DMS79 (cell line): ENCODE data around the gene PTGES3L.

Experiments used
- DNase-seq: peaks from one replicate; lab custom pipeline; 2025; lab: John Stamatoyannopoulos, UW

Gene PTGES3L

GRCh38 chr17:42979511-42980273, at the start of gene PTGES3L:
Gene PTGES3L (minus strand): TSS chr17:42980080. CDS start chr17:42980053, 27 bp downstream.
- peak; percentile 59 for DNase-seq

DNA sequence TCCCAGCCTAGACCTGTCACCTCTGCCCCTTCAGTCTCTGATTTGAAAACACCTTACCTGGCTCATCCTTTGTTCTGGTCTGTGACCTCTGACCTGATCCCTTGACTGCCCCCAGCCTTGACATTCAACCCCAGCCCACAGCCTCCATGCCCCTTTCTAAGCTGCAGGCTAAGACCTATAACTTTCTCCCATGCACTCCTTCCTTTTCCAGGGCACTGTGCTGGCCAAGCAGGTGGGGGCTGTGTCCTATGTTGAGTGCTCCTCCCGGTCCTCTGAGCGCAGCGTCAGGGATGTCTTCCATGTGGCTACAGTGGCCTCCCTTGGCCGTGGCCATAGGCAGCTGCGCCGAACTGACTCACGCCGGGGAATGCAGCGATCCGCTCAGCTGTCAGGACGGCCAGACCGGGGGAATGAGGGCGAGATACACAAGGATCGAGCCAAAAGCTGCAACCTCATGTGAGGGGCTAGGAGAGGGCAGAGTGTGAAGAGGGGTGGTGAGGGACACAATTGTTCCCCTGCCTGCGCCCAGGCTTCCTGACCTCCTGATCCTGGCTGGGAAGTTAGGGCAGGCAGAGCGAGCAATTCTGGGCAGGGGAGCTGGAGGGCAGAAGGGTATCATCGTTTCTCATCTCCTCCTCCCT, 48.5 kb upstream of the PTGES3L start:
- DNase-seq = no peak

DNA sequence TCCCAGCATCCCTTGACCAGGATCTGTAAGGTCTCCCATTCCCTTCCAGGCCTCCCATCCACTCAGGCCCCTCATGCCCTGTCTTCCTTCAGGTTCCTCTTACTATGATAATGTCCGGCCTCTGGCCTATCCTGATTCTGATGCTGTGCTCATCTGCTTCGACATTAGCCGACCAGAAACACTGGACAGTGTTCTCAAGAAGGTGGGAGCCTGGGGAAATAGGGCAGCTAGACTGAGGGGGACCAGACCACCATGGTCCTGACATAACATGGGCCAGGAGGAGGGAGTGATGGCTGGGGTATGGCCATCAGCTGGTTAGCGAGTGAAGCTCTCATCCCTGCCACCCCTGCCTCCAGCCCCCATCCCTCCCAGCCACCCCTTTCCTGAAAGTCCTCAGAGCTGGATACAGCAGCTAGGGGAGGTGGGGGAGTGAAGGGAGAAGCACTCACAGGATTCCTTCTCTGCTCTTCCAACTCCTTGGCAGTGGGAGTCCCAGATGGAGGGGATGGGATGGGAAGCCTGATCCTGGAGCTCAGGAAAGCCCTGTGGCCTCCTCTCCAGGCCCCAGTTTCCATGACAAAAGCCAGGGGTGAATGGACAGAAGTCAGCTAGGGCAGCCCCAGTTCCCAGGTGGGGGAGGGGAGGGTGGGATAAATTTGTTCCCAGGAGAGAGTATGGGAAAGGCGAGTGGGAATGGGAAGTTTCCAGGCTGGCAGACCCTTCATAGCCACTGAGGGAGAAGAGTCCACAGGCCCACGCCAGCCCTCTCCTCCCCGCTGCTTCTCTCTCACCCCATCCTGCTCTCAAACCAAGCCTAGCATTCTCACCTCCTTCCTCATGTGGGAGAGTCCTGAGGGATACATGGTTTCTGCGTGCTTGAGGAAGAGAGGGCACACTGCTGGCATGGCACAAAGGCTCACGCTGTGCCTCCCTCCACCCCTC, 47.5 kb upstream of the PTGES3L start:
- no peak for DNase-seq

DNA sequence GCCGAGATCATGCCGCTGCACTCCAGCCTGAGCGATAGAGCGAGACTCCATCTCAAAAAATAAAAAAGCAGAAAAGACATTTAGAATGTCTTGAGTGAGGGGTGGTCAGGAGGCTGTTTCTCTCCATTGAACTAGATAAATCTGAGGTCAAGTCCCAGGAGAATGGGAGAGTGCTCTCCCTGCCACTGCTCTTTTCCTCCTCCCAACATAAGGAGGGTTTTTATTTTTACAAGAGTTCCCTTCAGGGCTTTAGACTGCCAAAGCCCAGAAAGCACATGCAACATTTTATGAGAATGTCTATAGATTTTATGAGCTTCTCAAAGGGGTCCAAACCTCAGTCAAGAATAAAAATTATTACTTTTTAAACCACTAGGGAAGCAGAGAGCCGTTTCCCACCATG, 46.7 kb upstream of the PTGES3L start:
- no peak for DNase-seq

DNA sequence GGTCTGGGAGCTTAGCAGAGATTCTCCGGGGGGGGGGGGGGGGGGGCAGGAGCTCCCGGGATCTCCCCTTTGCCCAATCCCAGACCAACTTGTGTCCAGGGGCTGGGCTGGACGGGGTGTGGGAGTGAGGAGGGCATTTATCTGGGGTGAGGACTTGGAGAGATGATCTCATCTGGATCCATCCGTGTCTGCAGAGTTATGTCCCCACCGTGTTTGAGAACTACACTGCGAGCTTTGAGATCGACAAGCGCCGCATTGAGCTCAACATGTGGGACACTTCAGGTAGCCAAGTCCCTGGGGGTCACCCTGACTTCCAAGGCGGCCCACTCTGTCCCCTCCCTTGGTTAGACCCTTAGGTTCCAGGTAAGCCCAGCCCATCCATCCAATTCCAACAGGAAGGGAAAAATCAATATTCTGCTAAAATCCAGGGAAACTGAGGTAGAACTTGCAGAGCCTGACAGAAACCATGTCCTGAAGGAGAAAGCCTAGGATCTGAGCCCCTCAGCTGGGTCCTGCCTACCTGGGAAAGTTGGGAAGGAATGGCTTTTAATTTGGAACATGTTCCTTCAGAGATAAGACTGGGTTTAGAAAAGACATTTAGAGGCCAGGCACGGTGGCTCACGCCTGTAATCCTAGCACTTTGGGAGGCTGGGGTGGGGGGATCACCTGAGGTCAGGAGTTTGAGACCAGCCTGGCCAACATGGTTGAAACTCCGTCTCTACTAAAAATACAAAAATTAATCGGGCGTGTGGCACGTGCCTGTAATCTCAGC, 46.1 kb upstream of the PTGES3L start:
- DNase-seq = no peak

DNA sequence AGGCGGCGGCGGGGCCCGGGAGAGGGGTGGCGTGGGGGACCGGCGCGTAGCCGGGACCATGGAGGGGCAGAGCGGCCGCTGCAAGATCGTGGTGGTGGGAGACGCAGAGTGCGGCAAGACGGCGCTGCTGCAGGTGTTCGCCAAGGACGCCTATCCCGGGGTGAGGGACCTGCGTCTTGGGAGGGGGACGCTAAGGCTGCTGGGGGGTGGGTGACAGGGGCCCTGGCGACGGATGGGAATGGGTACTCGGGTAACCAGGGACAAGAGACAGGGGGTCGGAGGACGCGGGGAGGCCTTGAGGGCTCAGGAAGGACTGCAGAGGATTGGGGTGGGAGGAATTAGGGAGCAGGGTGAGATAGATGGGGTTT, 45.4 kb upstream of the PTGES3L start:
- DNase-seq = no peak

GRCh38 chr17:43024407-43025289, 44.8 kb upstream of the PTGES3L start, which contains the start of gene RND2:
Gene RND2 (plus strand): TSS chr17:43025231. CDS start chr17:43025348, 117 bp downstream.
- peak; percentile 94 for DNase-seq

DNA sequence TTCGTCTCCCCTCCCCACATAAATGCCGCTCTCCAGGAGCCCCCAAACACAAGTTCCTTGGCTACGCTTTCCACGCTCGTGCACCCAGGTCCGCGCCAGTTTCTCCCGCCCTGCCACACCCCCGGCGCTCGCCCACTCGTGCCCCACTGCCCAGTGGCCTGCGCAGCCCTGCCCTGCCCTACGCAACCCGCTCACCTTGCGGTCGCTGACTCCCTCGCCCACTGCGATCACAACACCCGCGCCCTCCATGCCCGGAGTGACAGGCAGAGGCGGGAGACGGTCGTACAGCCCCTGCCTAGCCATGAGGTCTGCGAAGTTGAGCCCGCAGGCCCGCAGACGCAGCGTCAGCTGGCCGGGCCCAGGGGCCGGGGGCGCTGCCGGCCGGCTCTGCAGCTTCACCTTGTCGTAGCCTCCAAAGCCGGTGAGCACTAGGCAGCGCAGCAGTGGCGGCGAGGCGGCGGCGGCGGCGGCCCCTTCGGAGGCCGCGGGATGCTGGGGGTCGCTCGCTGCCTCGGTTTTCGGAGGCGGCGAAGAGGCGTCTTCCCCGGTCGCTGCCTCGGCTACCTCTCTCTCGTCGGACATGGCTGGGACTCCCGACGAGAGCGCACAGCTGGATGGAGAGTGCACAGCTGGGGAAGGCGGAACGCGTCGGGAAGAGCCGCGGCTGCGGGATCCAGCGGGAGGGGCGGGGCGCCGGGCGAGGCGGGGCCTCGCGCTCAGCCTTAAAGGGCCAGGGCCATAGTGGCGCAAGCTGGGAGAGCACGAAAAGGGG, 42.0 kb upstream of the PTGES3L start, which contains the start of gene VAT1:
Gene VAT1 (minus strand): TSS at position 645 of the 772 bp plus-strand sequence. CDS start 63 bp downstream, at position 582.
- DNase-seq = peak; percentile 43

- peak; percentile 36 for DNase-seq
Observed at GRCh38 chr17:43020789-43021740, 41.2 kb upstream of the PTGES3L start.

GRCh38 chr17:43020030-43020621, 40.2 kb upstream of the PTGES3L start:
- no peak for DNase-seq

GRCh38 chr17:43019418-43019817, 39.5 kb upstream of the PTGES3L start:
- no peak for DNase-seq

GRCh38 chr17:43018932-43019331, 39.1 kb upstream of the PTGES3L start:
- no peak for DNase-seq

DNA sequence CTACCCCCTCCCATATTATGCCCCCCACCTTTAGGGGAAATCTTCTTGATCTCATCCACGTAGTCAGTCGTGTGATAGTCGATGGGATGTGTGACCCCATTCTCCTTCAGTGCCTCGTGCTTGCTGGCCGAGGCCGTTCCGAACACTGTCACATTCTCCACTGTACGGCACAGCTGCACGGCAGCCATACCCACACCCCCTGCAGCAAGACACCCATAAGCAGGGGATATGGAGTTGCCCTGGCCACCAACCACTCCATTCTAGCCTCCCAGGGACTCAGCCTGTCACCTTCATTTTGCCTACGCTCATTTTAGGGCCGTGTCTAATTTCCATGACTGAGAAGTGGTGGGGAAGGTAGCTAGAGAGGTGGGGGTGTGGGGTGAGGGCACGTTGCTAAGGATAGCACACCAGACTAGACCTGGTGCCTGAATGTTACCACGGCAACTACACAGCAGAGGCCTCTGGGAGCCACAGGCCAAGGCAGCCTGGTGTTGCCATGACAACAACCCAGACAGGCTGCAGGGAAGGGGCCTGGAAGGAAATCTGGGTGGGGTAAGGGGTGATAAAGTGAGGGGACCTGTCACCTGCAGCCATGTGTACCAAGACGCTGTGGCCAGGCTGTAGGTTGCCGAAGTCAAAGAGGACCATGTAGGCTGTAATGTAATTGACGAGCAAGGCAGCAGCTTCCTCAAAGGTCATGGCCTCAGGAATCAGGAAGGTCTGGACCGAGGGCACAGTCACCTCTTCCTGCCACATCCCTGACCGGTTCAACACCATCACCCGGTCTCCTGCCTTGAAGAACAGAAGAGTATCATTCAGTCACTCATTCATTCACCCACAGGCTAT, 38.4 kb upstream of the PTGES3L start:
- peak; percentile 20 for DNase-seq

GRCh38 chr17:43016216-43016615, 36.3 kb upstream of the PTGES3L start:
- no peak for DNase-seq

- DNase-seq = no peak
Observed at GRCh38 chr17:43015579-43015978, 35.7 kb upstream of the PTGES3L start.

GRCh38 chr17:43014649-43015542, 35.0 kb upstream of the PTGES3L start:
- no peak for DNase-seq
